OCI-LY3 (cell line): ENCODE data around the gene MYPN.

Source experiments
- CTCF ChIP-seq: fragments of 200-600, 300-600 bp; sonication (generic); IDR thresholded peaks from 2 replicates; pipeline ENCODE4 v1.5.1; 2014; ENCODE audit warnings: antibody characterized with exemption, low read length, low read depth
- EZH2phosphoT487 ChIP-seq: fragments of 200-600 bp; shearing (Covaris generic); IDR thresholded peaks from 2 replicates; pipeline ENCODE4 v1.6.1; 2018; ENCODE audit warnings: antibody characterized with exemption, mixed run types, low read depth

- no peak for TF ChIP-seq CTCF
- TF ChIP-seq EZH2phosphoT487, result no peak
Observed at GRCh38 chr10:68175949-68176348, 66.7 kb downstream of the MYPN start.
